Right lobe of liver (tissue), 4 donors: ENCODE measurements around the gene DRD3.

Source experiments
- CTCF ChIP-seq, 4 donors: fragments of 200-600 bp in 3 of 4; fragments of 450-650 bp in 1 of 4; IDR thresholded peaks; one replicate each; pipeline versions ENCODE4 v1.5.1 to v1.8.0; 2016 to 2022; ENCODE audit warnings: antibody characterized with exemption in 4 of 4, mild to moderate bottlenecking in 2 of 4
- POLR2A ChIP-seq: fragments of 450-650 bp; IDR thresholded peaks from one replicate; pipeline ENCODE4 v1.6.1; 2017; ENCODE audit warnings: antibody characterized with exemption, mild to moderate bottlenecking
- donor health status: DM: no; HTN: no; CAD: no.
- donor health status: DM: no; HTN: no; CAD: no.
- donor health status: DM: no; HTN: yes; CAD: no.

DNA sequence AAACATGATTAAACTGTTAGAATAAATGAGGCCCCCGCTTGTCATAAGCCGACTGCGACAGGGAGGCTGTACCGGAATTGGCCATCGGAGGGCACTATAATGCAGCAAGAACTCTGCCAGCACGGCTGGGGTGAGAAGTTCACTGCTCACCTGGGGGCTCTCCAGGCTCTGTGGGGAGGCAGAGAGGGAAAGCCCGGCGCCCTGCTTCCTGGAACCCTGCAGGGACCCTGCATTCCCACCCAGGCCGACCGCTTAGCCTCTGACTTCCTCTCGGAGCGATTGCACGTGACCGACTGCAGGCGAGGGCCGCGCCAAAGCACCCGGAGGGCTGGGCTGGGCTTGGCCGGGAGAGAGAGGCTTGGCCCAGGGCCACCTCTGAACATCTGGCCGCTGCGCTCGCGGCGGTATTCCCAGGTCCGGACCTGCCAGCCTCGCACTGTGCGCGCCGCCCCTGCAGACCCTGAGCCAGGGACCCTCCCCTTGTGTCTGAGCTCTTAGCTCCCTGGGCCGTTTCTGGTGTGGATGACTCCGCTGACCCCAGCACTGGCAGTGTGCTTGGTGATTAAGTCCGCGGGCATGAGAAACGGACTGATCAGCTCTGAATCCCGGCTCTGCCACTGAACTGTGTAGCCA is 26.2 kb downstream of the DRD3 start:
- TF ChIP-seq CTCF (IDR thresholded peaks at IDR 0.05): peak; percentile 76 to 94 (median 92)
- no peak for TF ChIP-seq POLR2A
